Left ventricle myocardium superior (tissue), 1 donor: ENCODE data around the gene KATNAL1. TPM values are rescaled to one million over a fixed set of nuclear protein-coding genes. Genes with fewer than 3 reads are reported as not detected.

ENCODE experiments used
- ATAC-seq: fragments of 200-7000 bp; cut with Tn5 transposase; one replicate; pipeline ENCODE4 v1.9.1; 2020; ENCODE audit warnings: mild to moderate bottlenecking, moderate library complexity
- DNase-seq: peaks from one replicate; pipeline ENCODE4 v3.0.0-alpha.2; 2020
- intact Hi-C: fragments of 100-400 bp; cut with micrococcal nuclease; formaldehyde crosslinking; loops from one replicate; pipeline ENCODE4 v1.11.0; 2022
- total RNA-seq: library from RNA; stranded (reverse); fragmentation: NEBNext Ultra II Directional; extraction: Animal tissue kit (Norgen Biotek cat#: 25700); gene quantifications from one replicate; pipeline ENCODE4 v1.2.1, GENCODE V29; 2021
- donor health status: DM: no; HTN: yes; CAD: no; lungs with severe emphysema.

Gene KATNAL1
- total RNA-seq, 1 donor from 2014 or later, result 36.6 TPM

DNA sequence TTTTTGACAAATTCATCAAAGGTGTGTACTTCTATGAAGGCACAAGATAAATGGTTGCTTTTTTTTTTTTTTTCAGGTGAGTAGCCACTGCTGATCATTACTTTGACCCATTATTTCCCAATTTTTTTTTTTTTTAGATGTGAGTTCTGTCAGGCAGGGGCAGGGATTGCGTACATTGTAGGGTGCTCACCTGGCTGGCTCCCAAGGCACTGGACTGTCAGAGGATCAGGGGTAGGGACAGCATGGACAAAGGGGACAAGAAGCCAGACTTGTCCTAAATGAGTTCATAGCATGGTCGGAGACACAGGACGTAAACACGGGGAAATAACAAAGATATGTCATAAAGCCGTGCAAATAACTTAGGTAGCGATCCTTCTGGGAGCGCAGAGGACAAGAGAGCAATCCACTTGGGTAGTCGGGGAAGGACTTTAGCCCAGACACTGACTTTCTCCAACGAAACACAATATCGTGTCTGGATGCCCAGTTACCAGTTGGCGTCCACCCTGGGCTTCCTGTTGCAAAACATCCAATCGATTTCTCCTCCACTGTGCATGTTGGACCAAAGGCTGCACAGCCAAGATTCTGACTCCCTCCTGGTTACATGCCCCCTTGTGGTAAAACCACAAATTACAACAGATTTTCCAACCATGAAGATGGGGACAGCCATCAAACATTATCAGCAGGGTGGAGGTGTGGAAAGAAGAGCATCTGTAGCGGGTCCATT, 27.5 kb upstream of the KATNAL1 start:
- DNase-seq (no peak), ATAC-seq (peak; percentile 16)
- intact Hi-C loops, result loop anchor here (10.0 kb wide), 1 partner anchor 200 kb away; no protein-coding TSS in a partner anchor

DNA sequence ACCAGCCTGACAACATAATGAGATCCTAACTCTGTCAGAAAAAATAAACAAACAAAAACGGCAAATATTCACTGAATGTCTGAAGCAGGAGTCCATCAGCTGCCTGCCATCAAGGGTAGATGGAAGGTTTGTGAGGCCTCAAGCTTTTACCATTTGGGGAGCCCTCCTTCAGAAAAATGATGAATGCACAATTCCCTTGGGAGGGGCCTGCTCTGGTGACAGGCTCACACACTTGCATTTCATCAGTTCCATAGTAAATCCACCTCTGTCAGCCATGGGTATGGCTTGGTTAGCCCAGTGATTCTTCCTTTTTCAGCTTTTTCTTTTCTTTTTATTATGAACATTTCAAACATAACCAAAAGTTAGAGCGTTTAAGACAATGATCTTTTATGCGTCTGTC, 26.3 kb upstream of the KATNAL1 start:
- intact Hi-C loops, result loop anchor here (10.0 kb wide), 1 partner anchor 199 kb away; no protein-coding TSS in a partner anchor
- ATAC-seq (no peak), DNase-seq (no peak)

DNA sequence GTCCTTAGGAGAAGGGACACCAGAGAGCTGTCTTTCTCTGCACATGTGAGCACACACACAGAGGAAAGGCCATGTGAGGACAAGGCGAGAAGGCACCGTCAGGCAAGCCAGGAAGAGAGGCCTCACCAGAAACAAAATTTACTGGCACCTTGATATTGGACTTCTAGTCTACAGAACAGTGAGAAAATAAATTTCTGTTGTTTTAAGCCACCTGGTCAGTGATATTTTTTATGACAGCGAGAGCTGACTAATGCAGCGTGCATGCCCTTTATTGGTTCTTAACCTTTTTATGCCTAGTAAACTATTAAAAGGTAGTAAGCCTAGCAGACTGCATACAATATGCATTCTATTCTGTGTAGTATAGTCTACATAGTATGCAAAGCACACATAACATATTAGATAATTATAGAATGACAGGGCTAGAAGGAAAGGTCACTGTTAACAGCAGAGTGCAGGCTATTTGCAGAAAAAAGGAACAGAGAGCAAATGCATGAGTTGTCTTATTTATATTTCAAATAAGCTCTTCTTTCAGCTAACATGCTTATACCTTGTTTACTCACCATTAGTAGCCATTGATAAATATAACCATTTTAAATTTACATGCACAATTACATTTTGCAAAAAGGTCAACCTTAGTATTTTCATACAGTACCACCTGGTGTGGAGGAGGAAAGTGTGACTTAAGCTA, 25.2 kb upstream of the KATNAL1 start:
- ATAC-seq (no peak), DNase-seq (no peak)
- intact Hi-C loops, result loop anchor here (10.0 kb wide), 1 partner anchor 198 kb away; no protein-coding TSS in a partner anchor

DNA sequence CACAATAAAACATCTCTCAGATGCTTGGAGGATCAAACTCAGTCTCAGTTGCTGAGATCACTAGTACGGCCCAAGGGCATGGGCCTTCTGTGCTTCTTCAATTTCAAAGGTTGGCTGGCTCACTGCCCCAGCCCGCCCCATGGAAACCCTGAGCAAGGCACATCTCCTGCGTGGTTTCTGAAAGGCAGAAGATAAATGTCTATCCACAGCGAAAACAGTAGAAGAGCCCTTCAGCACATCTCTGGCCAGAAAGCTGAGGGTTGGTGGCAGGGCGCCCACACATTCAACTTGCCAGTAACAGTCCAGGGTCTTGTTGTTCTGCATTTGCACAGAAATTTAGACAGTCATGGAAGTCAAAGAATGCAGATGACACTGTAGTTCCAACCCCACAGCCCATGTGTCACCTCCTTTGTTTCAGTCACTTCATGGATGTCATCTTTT, 24.0 kb upstream of the KATNAL1 start:
- DNase-seq, result peak; percentile 48
- intact Hi-C loops, result loop anchor here (10.0 kb wide), 1 partner anchor 197 kb away; no protein-coding TSS in a partner anchor

DNA sequence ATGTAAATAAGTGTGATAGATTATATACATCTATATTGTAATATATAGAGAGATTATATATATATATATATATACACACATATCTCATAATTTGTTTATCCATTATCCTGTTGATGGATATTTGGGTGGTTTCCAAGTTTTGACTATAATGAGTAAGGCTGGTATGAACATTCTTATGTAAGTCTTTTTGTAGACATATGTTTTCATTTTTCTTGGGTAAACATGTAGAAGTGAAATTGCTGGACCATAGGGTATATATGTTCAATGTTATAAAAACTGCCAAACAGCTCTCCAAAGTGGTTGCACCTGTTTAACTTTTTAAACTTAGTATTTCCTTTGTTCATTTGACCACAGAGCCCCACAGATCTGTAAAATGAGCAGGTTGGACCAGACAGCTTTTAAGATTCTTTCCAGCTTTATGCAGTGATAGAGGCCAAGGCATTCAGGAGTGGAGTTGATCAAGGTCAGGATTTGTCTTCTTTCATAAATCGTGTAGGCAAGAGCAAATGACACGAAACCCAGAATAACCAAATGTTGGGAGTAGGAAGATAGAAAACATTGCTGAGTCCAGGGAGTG, 21.7 kb upstream of the KATNAL1 start:
- DNase-seq, result no peak
- intact Hi-C loops, result no loop called here
- no peak for ATAC-seq

More for the DNA sequence above, 24.0 kb upstream of the KATNAL1 start:
- peak; percentile 28 for ATAC-seq

DNA sequence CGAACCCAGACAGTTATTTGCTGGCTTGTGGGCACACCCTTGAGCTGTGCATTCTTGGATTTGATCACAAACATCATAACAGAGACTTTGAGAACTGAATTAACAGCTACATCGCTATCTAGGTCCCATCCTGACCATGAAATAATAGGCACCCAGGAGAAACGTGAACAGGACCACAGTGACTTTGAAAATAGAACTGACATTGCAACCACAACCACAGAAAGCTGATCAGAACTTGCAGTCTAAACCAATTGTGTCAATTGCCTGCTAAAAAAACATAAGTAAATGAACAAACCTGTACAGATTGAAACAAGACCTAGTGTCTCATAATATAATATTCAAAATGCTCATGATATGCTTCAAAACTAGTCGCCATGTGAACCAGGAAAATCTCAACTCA, 18.3 kb upstream of the KATNAL1 start:
- intact Hi-C loops, result no loop called here
- ATAC-seq, result no peak

DNA sequence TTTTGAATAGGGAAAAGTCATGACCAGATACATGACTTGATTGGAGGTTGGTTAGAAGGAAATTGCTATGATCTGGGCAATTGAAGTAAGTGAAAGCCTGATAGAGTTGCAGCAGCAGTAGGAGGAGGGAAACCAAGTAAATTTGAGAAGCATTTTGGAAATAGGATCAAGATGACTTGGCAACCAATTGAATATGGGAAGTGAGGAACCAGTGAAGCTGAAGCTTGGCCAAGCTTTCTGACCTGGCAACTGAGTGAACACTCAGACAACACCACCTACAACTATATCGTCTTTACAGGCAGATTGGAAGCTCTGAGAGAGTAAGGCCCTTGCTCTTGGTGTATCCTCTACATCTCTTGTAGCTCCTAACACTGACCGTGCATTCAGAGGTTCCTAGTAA, 16.2 kb upstream of the KATNAL1 start:
- no peak for DNase-seq
- ATAC-seq, result no peak
- intact Hi-C loops, result no loop called here

More for the DNA sequence above, 18.3 kb upstream of the KATNAL1 start:
- DNase-seq, result no peak

DNA sequence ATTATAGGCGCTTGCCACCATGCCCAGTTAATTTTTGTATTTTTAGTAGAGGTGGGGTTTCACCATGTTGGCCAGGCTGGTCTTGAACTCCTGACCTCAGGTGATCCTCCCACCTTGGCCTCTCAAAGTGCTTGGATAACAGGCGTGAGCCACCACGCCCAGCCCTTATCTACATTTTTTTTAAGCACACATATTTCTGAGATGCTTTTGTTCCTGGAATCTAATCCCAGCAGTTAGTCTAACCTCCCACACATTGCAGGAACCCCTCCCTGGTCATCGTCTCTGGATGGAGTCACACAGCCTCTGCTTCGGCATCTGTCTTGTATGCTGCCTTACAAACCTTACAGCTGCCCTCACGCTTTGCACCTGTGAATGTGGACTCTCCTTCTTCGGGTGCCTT, 15.1 kb upstream of the KATNAL1 start:
- ATAC-seq, result no peak
- no peak for DNase-seq
- intact Hi-C loops, result no loop called here

DNA sequence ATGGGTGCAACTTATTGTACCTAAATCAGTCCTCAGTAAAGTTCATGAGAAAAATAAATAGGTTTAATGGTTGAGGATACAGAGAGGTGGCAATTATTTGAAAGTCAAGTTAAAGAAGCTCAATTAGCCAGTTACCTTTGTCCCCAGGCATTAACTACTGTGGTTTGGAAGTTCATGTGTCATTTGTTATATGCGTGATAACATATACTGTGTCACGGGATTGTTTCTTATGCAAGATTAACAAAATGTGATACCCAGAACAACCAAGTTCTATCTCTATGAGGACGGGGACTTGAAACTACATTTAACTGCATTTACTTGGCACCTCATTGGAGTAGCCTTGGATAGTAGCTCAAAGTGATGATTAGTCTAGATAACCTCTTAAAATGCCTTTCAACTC, 13.9 kb upstream of the KATNAL1 start:
- ATAC-seq (no peak), DNase-seq (no peak)
- intact Hi-C loops, result no loop called here

DNA sequence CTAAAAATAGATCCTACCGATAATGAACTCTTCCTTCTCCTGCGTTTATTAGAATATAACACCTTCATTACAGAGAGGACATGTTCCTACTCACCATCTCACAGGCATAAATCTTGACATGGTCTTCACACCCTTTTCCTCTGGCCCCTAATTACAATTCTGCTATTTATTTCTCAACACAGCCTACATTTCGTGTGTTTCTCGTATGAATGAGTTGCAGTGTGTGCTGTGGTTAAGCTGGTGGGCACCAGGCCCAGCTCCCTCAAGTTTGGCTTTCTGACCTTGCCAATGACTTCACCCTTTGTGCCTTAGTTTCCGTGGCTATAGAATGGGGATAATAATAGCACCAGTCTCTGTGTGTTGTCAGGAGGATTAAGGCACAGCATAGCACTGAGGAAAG, 12.3 kb upstream of the KATNAL1 start:
- DNase-seq, result no peak
- peak; percentile 8 for ATAC-seq
- intact Hi-C loops, result loop anchor here (10.0 kb wide), 1 partner anchor 65 kb away; no protein-coding TSS in a partner anchor

DNA sequence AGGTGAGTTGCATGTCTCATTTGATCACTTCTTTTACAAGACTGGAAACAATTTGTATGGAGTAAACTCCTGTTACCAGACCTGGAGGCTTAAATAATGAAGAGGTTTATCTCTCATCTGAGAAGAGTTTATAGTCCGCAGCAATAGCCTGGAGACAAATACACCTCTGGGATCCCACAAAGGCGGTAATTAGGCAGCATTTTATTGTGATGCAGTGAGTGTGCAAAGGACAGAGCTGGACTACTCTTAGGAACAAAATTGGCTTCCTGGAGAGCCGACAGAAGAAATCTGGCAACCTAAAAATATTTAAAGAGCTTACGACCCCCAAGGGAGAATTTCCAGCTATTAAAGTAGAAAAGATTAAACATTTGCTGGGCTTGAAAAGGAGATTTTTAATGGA, 11.8 kb upstream of the KATNAL1 start:
- ATAC-seq (no peak), DNase-seq (no peak)
- intact Hi-C loops, result loop anchor here (10.0 kb wide), 1 partner anchor 64 kb away; no protein-coding TSS in a partner anchor

DNA sequence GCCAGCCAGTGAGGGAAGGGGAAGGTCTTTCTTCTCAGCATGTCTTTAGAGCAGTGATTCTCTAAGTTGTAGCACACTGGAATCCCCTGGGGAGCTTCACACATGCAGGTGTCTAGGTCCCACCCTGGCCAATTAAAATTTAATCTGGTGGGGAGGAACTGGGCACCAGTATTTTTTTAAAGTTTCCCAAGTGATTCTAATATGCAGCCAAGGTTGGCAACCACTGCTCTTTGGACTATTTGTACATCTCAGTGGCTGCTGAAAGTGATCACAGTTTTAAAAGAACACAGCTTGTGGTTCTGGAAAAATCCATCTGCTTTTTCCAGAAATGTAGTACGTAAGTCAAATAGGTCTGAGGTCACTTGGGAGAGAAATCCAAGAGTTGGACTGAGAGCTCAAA, 10.7 kb upstream of the KATNAL1 start:
- ATAC-seq, result no peak
- intact Hi-C loops, result loop anchor here (10.0 kb wide), 1 partner anchor 63 kb away; no protein-coding TSS in a partner anchor

DNA sequence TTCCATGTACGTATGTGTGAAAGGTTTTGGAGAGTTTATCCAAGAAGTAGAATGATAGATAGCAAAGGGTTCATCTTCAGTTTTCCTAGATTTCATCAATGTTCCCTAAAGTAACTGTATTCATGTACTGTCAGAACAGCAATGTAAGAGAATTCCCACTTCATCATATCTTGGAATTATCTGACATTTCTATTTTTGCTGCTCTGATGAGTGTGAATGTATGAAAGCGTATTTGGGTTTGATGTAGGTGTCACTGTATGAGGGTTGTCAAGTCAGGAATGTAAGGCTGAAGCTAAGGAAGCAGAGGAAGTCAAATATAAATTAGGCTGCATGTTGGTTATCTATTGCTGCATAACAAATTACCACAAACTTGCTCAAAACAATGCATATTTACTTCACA, 7.2 kb upstream of the KATNAL1 start:
- ATAC-seq (peak; percentile 55), DNase-seq (no peak)
- intact Hi-C loops, result loop anchor here (10.0 kb wide), 1 partner anchor 60 kb away; no protein-coding TSS in a partner anchor

More for the DNA sequence above, 10.7 kb upstream of the KATNAL1 start:
- no peak for DNase-seq

DNA sequence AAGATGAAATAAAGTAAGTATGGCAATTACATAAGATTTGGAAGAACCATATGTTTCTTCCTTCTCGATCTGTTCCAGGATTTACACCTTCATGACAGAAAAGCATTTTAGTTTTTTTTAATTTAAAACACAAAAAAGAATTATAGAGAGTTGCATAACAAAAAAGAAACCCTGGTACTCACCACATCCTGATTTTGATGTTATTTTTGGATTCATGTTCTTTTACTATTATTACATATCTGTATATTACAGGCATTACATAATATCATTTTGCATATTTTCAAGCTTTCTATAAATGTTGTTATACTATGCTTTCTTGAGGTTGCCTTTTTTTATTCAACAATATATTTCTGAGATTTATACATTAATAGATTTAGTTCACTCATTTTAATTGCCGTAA, 6.7 kb upstream of the KATNAL1 start:
- ATAC-seq (no peak), DNase-seq (no peak)
- intact Hi-C loops, result loop anchor here (10.0 kb wide), 1 partner anchor 59 kb away; no protein-coding TSS in a partner anchor

DNA sequence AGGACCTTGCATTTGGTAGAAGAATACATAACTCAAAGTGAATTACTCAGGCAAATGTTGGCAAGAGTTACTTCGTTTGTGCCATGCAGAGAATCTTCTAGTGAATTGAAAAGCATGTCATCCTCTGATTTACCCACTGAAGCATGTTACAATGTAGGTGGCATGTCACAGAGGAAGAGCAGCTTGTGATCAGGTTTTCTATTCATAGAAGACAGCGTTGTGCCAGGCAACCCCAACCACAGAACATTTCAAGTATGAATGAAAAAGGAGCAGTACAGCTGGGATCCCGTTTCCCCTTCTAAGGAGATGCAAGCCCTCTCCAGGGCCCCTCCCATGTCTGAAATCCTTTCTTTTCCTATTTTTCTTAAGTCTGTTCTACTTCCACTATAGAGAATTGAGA, 6.0 kb upstream of the KATNAL1 start:
- no peak for DNase-seq
- peak; percentile 52 for ATAC-seq
- intact Hi-C loops, result loop anchor here (10.0 kb wide), 1 partner anchor 59 kb away; no protein-coding TSS in a partner anchor

DNA sequence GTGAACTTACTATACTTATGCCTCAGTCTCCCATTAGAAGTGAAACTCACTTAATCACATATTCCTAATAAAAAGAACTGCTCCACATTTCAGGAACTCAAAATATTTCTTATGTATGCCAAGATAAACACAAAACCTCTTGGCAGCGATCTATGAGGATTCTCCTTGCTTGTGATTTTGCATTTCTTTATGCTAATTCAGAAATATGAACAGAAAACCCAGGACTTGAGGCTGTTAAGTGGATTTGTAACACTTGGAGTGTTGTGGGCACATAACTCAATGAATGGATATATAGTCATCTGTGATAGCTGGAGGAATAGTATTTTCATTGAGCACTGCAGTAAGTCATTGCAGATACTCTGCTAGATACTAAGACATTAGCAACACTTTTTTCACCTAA, 5.6 kb upstream of the KATNAL1 start:
- no peak for ATAC-seq
- intact Hi-C loops, result loop anchor here (10.0 kb wide), 1 partner anchor 58 kb away; no protein-coding TSS in a partner anchor
- DNase-seq, result no peak

DNA sequence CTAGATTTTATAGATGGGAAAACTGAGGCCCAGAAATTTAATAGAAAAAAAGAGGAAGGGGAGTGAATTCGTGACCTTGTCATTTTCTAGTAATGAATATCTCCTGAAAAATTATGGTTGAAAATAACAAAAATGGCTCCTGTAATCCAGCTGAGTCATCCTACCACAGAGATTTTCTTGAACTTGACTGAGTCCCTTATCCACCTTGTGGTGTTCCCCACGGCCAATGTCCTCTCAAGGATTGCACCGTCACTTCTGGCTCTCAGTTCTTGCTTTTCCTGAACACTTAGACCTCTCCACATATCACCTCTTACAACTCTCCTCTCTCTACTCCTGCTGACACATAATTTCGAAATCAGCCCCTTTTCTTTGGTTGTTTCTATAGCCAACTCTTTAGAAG, 1.2 kb upstream of the KATNAL1 start:
- DNase-seq, result no peak
- no peak for ATAC-seq
- intact Hi-C loops, result no loop called here

DNA sequence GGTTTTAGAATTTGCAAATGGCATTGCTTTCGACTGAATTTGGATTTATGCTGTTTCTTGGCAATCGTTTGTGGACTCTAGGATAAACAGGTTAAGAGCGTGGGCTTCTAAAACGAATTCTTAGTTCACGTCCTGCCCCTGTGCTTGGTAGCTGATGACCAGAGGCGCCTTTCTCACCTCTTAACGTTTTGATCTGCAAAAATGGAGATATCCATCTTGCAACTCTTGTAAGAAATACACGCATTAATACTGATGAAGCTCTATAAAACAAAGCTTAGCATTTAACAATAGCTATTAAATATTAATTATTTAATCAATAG, 580 bp upstream of the KATNAL1 start:
- intact Hi-C loops, result no loop called here
- no peak for ATAC-seq

DNA sequence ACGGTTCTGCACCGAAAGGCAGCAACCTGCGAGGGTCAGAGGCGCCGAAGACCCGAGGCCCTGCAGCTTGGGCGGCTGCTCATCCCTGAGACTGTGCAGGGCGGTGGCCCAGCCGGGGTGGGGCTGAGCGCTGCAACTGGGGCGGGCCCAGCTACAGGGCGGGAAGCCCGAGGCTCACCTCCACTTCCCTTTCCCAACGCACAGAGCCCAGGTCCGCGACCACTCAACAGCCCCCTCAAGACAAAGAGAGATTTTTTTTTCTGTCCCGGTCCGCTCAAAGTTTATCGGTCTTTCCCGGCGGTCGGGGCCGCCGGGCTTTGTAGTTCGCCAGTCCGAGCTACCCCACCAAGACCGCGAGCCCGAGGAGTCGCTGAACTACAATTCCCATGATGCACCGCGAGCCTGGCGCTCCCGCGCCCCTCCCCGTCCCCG, 573 bp downstream of the KATNAL1 start:
- intact Hi-C loops, result no loop called here
- ATAC-seq (peak; percentile 96), DNase-seq (peak; percentile 95)

More for the DNA sequence above, 580 bp upstream of the KATNAL1 start:
- no peak for DNase-seq

DNA sequence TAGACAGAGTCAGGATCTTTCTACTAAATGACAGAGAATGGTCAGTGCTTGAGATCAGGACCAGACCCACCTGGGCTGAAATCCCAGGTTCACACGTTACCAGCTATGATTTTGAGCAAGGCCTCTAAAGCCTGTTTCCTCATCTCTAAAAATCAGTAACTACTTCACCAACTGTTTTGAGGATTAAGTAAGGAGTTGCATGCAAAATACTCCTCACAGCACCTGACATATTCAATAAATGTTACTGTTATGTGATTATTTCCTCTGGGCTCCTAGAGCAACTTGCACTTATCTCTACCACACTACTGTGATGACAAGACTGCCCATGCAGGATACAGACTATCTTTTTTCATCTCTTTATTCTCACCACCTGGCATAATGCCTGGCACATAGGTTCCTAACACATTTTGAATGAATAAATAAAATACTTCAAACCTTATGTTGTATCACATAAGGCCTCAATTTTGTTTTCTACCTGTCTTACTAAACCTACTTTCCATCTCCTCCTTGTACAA, 1.8 kb downstream of the KATNAL1 start:
- ATAC-seq (no peak), DNase-seq (no peak)
- intact Hi-C loops, result no loop called here
